HG03520 (cell line): Measurements from ENCODE around the gene LBHD2.

ENCODE experiments used
- ATAC-seq: cut with Tn5 transposase; IDR thresholded peaks from one replicate; pipeline ENCODE4 v1.9.1; 2021; ENCODE audit warnings: mild to moderate bottlenecking, moderate library complexity; ENCODE audit not compliant: unreplicated experiment

The LBHD2 gene

GRCh38 chr14:103089386-103090335, 5.7 kb downstream of the LBHD2 start:
- no peak for ATAC-seq

GRCh38 chr14:103090481-103091020, 6.5 kb downstream of the LBHD2 start:
- no peak for ATAC-seq

GRCh38 chr14:103091041-103091882, 7.3 kb downstream of the LBHD2 start:
- ATAC-seq = peak; percentile 57

- no peak for ATAC-seq
Measured at GRCh38 chr14:103091883-103092222, 7.8 kb downstream of the LBHD2 start.

DNA sequence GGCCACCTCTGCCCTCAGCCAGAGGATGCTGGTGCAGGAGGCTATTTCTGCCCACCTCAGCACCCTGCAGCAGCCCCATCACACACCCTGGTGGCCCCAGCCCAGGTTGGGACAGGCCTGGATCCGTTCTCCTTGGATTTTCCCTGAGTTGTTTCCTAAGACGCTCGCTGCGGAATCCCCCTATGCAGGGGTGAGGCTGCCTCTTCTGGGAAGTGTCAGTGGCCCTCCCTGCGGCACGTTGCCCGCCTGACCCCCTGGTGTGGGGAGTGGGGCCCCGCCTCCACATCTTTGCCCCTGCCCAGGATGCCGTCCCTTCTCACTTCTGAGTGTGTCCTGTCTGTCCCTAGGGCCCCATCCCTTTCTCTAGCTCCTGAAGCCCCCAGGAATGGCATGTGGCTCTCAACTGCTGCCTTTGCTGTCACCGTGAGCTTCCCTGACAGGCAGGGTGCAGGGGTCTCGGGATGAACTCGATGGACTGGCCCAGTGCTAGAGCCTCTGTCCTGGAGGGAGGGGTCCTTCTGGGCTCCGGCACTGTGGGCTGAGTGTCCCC, 9.9 kb downstream of the LBHD2 start:
- no peak for ATAC-seq

GRCh38 chr14:103094406-103095209, 10.6 kb downstream of the LBHD2 start, which contains the start of gene EXOC3L4:
Gene EXOC3L4, plus strand, starts transcription at chr14:103094725. Its CDS starts 5,495 bp downstream, at chr14:103100220.
- ATAC-seq = no peak

GRCh38 chr14:103095210-103095778, 11.3 kb downstream of the LBHD2 start:
- no peak for ATAC-seq

DNA sequence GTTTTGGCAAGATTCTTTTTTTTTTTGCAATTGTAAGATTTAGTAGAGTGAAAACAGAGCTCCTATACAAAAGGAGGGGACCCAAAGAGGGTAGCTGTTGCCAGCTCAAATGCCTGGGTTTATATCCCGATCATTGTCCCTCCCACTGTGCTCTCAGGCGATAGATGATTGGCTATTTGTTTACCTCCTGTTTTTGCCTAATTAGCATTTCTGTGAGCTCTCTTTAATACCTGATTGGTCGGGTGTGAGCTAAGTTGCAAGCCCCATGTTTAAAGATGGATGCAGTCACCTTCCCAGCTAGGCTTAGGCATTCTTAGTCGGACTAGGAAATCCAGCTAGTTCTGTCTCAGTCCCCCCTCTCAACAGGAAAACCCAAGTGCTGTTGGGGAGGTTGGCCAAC, 12.4 kb downstream of the LBHD2 start:
- no peak for ATAC-seq

GRCh38 chr14:103097244-103097993, 13.4 kb downstream of the LBHD2 start:
- ATAC-seq = no peak

- no peak for ATAC-seq
Measured at GRCh38 chr14:103097994-103098957, 14.3 kb downstream of the LBHD2 start.

GRCh38 chr14:103099081-103099732, 15.2 kb downstream of the LBHD2 start:
- ATAC-seq = no peak

DNA sequence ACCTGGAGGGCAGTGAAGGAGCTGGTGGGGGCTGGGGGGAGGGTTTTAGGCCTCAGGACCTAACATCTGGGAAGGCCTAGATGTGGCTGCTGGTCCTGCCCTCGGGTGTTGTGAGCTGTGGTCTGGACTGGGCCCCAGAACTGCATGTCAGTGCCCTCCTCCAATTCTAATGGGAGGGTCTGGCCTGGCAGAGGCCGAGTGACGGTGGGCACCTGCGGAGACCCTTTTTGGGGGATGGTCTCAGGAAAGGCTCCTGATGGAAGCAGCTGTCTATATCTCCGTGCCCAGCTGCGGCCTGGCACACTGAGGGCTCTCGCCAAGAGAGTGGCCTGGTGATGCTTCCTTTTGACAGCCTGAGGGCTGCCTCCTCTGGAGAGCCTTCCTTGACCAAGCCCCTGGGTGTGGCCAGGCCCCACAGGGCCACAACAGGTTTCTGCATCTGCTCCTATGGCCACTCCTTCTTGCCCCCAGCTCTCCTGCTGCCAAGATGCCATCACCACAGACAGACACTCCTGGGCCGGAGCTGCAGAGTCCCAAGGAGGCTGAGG, 15.8 kb downstream of the LBHD2 start:
- ATAC-seq = no peak

DNA sequence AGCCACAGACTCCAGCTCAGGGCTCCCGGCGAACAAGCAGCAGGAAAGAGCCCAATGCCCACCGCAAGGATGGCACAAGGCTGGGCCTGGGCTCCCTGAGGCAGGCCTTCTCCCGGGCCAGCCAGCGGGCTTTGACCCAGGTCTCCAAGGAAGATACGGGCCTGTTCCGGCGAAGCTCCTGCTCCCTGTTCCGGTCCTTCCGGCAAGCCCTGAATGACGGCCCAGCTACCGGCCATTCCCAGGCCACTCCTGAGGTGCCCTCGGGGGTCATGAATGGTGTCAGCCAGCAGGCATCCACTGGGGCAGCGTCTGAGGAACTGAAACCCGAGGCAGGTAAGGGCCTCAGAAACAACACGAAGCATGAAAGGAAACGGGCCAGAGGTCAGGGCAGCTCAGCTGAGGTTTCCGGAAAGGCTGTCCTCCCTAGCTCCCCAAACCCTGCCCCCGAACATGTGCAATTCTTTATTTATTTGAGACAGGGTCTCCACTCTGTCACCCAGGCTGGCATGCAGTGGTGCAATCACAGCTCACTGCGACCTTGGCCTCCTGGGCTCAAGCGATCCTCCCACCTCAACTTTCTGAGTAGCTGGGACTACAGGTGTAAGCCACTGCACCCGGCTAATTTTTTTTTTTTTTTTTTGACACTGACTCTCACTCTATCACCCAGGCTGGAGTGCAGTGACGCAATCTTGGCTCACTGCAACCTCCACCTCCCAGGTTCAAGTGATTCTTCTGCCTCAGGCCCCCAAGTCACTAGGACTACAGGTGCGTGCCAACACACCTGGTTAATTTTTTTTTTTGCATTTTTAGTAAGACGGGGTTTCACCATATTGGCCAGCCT, 16.5 kb downstream of the LBHD2 start:
- ATAC-seq = no peak

- no peak for ATAC-seq
Measured at GRCh38 chr14:103101257-103101962, 17.4 kb downstream of the LBHD2 start.

- ATAC-seq = no peak
Measured at GRCh38 chr14:103101963-103102688, 18.1 kb downstream of the LBHD2 start.
